ENCODE measurements around the gene CERCAM. TPM values are rescaled to one million over a fixed set of nuclear protein-coding genes. Genes with fewer than 3 reads are reported as not detected.

CERCAM gene
- total RNA-seq, 1 experiment from 2014 or later: 18.7 TPM

- TF ChIP-seq CTCF (IDR thresholded peaks at IDR 0.05; ENCODE audit: insufficient read depth in 1 of 2, low read depth in 1 of 2, low read length in 1 of 2, severe bottlenecking in 1 of 2, unreplicated experiment in 1 of 2): no peak
These were observed 27.4 kb upstream of the CERCAM start for GRCh38 chr9:128393145-128393775.

GRCh38 chr9:128393970-128394369 lies 26.7 kb upstream of the CERCAM start:
- Mint-ChIP-seq H3K9me3 (ENCODE audit: unreplicated experiment) (no peaks in the 10 kb centered on the region), H3K36me3 (ENCODE audit: insufficient read depth, unreplicated experiment) (peaks cover 24% of the 10 kb centered on the region), H3K4me3 (ENCODE audit: unreplicated experiment) (no peak overlapping the region), H3K27ac (ENCODE audit: unreplicated experiment) (no peak overlapping the region), H3K4me1 (ENCODE audit: low read depth, unreplicated experiment) (no peaks in the 10 kb centered on the region), H3K27me3 (ENCODE audit: insufficient read depth, unreplicated experiment) (no peaks in the 10 kb centered on the region)
- H3K36me3 ChIP-seq (ENCODE audit: control insufficient read depth, insufficient read depth, low read length): no peaks in the 10 kb centered on the region
- BruUV-seq (replicated peaks): no TSS peak
- no peak for TF ChIP-seq CTCF (IDR thresholded peaks at IDR 0.05; ENCODE audit: insufficient read depth in 1 of 2, low read depth in 1 of 2, low read length in 1 of 2, severe bottlenecking in 1 of 2, unreplicated experiment in 1 of 2)
- no peaks in the 10 kb centered on the region for H3K9me3 ChIP-seq
- ChIA-PET POLR2A (no interaction called here), CTCF (no interaction called here)
- no peak overlapping the region for H3K4me3 ChIP-seq (ENCODE audit: low read depth, low read length)
- no peak for DNase-seq
- no peaks in the 10 kb centered on the region for H3K27me3 ChIP-seq (replicated peaks; ENCODE audit: control insufficient read depth, insufficient read depth, low read length)
- H3K4me1 ChIP-seq: 0 out of 2 replicates have a peak, but pooled peaks cover 5% of the 10 kb centered on the region
- intact Hi-C loops (cut with micrococcal nuclease; ENCODE audit: unreplicated experiment): no loop called here

More at GRCh38 chr9:128393145-128393775, 27.4 kb upstream of the CERCAM start:
- CTCF ChIA-PET: no interaction called here
- Histone ChIP-seq H3K9me3 (no peaks in the 10 kb centered on the region), H3K4me1 (0 out of 2 replicates have a peak, but pooled peaks cover 5% of the 10 kb centered on the region), H3K36me3 (ENCODE audit: control insufficient read depth, insufficient read depth, low read length) (no peaks in the 10 kb centered on the region), H3K4me3 (ENCODE audit: low read depth, low read length) (no peak overlapping the region), H3K27me3 (replicated peaks; ENCODE audit: control insufficient read depth, insufficient read depth, low read length) (no peaks in the 10 kb centered on the region)
- H3K27ac Mint-ChIP-seq (ENCODE audit: unreplicated experiment): no peak overlapping the region
- BruUV-seq (replicated peaks): no TSS peak
- DNase-seq: no peak
- no peaks in the 10 kb centered on the region for H3K27me3 Mint-ChIP-seq (ENCODE audit: insufficient read depth, unreplicated experiment)
- intact Hi-C loops (cut with micrococcal nuclease; ENCODE audit: unreplicated experiment): no loop called here
- no peak overlapping the region for H3K4me3 Mint-ChIP-seq (ENCODE audit: unreplicated experiment)
- H3K4me1 Mint-ChIP-seq (ENCODE audit: low read depth, unreplicated experiment): no peaks in the 10 kb centered on the region
- POLR2A ChIA-PET: no interaction called here
- H3K9me3 Mint-ChIP-seq (ENCODE audit: unreplicated experiment): no peaks in the 10 kb centered on the region
- H3K36me3 Mint-ChIP-seq (ENCODE audit: insufficient read depth, unreplicated experiment): peaks cover 24% of the 10 kb centered on the region

- intact Hi-C loops (cut with micrococcal nuclease; ENCODE audit: unreplicated experiment): no loop called here
- Histone ChIP-seq H3K9me3 (no peaks in the 10 kb centered on the region), H3K36me3 (ENCODE audit: control insufficient read depth, insufficient read depth, low read length) (no peaks in the 10 kb centered on the region), H3K4me3 (ENCODE audit: low read depth, low read length) (no peak overlapping the region), H3K4me1 (0 out of 2 replicates have a peak, but pooled peaks cover 5% of the 10 kb centered on the region), H3K27me3 (replicated peaks; ENCODE audit: control insufficient read depth, insufficient read depth, low read length) (no peaks in the 10 kb centered on the region)
- Mint-ChIP-seq H3K4me3 (ENCODE audit: unreplicated experiment) (no peak overlapping the region), H3K27ac (ENCODE audit: unreplicated experiment) (no peak overlapping the region), H3K27me3 (ENCODE audit: insufficient read depth, unreplicated experiment) (no peaks in the 10 kb centered on the region), H3K4me1 (ENCODE audit: low read depth, unreplicated experiment) (no peaks in the 10 kb centered on the region), H3K36me3 (ENCODE audit: insufficient read depth, unreplicated experiment) (peaks cover 24% of the 10 kb centered on the region), H3K9me3 (ENCODE audit: unreplicated experiment) (no peaks in the 10 kb centered on the region)
- no peak for TF ChIP-seq CTCF (IDR thresholded peaks at IDR 0.05; ENCODE audit: insufficient read depth in 1 of 2, low read depth in 1 of 2, low read length in 1 of 2, severe bottlenecking in 1 of 2, unreplicated experiment in 1 of 2)
- no TSS peak for BruUV-seq (replicated peaks)
- ChIA-PET CTCF (no interaction called here), POLR2A (no interaction called here)
- no peak for DNase-seq
These were observed 26.1 kb upstream of the CERCAM start for GRCh38 chr9:128394379-128395168.

Measured in Caco-2 (cell line).